ENCODE measurements around the gene ATXN2. TPM values are rescaled to one million over a fixed set of nuclear protein-coding genes. Genes with fewer than 3 reads are reported as not detected.

The ATXN2 gene
- total RNA-seq, 1 donor from 2014 or later: 56.1 TPM

DNA sequence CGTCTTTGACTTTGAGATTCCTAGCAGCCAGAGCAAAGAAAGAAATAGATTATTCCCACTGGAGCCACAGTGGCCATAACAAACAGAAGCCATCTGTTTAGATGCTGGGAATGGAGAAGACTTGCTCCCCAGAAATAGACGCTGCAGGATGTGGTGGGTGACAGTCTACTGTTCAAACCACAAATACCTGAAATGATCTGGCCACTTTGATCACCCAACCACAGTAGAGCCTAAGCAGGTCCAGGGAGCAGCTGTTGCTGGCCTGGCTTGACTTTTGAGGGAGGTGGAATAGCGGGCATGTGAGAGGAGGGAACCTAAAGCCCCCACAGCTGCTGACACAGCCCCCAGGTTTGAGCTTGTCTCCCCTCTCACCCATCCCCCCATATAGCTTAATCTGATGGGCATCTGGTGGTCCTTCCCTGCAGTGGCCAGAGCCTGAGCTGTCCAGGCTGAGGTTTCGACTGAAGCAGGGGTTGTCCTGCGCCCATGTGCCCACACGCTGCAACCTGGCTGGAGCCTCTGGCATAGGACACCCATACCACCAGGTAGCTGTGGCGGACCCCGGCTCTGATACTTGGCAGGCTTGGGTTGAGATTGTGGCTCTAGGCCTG lies 154.7 kb downstream of the ATXN2 start:
- DNase-seq (ENCODE audit: low spot score): peak; percentile 31
- intact Hi-C loops (cut with DNase I): no loop called here

DNA sequence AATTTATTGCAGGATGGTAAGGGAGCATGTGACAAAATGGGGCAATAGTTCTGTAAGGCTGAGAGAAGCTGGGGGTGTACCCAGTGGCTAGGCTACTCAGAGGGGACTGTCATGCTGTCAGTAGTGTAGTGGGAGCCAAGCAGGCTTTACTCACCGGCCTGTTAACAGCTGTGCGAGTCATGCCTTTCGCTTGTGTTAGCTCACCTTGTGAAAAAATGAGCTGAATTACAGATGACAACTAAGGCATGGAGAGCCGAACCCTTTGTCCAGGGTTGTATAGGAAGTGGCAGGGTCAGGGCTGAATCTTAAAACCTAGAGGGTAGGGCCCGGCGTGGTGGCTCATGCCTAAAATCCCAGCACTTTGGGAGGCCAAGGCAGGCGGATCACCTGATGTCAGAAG lies 155.5 kb downstream of the ATXN2 start:
- intact Hi-C loops (cut with DNase I): no loop called here
- peak; percentile 67 for DNase-seq (ENCODE audit: low spot score)

DNA sequence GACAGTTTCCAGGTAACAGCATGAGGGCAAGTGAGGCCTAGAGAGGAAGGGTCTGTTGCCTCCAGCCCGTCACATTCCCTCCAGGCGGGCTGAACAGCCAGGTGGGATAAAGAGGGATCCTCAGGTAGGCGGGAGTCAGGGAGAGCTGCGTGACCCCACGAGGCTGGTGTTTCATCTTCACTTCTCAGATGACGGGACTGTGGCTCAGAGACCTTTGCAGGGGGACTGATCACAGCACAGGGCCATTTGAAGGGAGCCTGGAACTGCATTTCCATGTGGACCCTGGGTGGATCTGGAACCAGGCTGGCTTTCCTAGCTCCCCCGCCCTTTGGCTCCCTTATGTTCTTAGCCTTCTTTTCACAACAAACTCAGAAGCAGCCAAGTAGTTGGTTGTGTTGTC lies 156.0 kb downstream of the ATXN2 start:
- peak; percentile 57 for DNase-seq (ENCODE audit: low spot score)

DNA sequence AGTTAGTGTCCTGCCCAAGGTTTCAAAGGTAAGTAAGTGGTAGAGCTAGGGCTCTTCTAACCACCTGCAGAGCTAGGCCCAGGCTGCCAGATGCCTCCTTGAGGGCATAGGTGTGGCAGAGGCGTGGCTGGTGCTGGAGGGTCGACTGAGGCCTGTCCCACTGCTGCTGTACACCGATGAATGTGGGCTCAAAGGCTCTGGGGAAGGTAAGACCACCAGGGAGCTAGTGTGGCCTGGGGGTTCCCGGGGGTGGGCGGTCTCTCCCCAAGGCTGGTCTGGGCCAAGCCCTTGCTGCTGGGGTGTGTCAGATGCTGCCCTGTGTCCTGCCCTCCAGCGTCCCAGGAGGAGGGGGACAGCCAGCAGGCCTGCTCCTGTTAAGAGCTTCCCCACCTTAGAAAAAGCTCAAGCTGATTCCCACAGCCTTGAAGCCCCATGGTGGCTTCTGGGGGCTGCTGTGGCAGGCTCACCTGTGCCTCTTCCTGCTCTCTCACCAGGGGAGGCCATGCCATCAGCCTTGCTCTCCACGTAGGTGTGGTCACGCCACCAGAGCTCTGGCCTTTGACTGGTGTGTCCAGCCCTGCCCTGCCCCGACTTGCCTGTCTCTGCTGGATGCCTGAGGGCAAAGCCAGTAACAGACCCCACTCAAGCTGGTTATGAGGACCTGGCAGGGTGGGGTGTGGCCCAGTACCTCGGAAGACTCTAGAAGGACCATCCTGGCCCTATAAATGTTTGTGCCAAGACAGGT lies 156.6 kb downstream of the ATXN2 start:
- intact Hi-C loops (cut with DNase I): no loop called here
- peak; percentile 73 for DNase-seq (ENCODE audit: low spot score)

More for the DNA sequence above, 156.0 kb downstream of the ATXN2 start:
- intact Hi-C loops (cut with DNase I): no loop called here

DNA sequence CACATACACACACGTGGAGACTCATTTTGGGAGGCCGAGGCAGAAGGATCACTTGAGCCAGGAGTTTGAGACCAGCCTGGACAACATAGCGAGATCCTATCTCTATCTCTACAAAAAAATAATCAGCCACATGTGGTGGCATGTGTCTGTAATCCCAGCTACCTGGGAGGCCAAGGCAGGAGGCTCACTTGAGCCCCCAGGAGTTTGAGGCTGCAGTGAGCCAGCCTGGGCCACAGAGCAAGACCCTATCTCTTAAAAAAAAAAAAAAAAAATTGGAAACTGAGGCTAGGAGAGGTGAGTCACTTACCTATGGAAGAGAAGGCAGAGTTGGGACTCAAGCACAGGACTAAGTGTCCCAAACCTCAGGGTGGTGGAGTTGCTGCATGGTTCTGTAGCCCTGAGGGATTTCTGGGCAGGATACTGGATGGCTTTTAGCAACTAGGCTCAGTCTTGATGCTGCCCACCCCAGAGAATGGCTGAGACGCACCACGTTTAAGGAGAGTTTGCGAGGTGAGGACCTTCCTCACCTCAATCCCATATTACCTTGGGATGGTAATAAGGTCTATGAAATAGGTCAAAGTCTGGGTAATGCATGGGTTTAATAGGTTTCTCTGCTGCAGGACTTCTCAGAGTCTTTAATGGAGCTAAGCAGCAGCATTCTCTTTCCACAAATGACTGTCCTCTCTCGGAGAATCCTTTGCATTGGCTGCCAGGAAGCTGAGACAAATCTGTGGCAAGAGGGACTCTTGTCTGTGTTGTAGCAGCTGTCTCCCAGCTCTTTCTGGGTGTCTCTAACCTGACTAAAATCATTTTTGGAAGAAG lies 157.8 kb downstream of the ATXN2 start:
- peak; percentile 27 for DNase-seq (ENCODE audit: low spot score)
- intact Hi-C loops (cut with DNase I): no loop called here

DNA sequence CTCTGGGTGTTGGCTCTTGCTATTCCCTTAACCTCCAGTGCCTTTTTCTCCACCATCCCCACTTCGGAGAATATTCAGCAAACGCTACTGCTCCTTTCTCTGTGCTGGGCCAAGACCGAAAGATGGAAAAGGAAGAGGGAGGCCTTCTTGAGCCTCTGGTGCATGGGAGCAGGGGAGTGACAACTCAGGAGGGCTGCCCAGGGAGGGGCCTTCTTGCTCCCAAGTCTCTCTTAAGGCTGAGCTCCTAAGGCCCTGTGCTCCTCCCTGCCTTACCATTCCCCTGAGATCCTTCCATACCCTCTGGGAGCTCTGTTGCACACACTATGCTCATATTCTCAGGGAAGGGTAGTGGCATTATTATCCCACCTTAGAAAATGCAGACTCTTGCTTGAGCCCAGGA lies 158.5 kb downstream of the ATXN2 start:
- intact Hi-C loops (cut with DNase I): no loop called here
- no peak for DNase-seq (ENCODE audit: low spot score)

DNA sequence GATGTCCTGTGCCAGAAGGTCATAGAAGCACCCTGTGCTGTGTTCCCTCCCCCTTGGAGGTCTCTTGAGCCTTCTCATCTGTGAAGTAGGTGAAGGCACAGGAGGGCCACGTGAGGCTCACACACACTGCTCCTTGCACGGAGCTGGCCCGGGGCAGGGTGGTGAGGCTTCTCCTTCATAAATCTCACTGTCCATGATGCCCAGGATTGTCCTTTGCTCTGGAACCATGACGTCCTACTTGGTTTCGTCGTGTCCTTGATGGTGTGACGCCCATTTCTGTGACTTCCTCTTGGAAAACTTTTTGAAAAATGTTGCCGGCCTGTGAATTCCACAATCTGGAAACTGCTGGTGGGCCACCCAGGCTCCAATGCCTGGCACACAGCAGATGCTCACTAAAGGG lies 159.0 kb downstream of the ATXN2 start:
- DNase-seq (ENCODE audit: low spot score): no peak
- intact Hi-C loops (cut with DNase I): no loop called here

DNA sequence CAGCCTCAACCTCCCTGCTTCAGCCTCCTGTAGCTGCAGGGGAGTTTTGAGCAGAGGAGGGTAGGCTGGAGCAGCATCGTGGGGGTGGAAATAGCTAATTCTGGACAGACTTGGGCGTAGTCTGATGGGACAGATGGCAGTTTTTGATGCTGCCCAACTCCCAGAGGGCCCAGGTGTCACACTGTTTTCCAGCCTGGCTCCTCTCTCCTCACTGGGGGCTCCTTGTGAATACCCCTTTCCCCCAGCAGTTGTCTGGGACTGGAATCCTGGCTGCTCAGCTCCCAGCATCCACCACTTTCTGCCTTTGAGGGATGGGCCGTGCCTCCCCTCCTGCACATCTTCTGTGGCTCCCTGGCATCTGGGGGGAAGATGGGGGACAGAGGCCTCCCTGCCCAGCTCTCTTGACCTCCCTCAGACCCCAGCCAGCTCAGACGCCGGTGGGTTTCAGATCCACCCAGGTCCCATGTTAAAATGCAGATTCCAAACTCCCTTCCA lies 159.4 kb downstream of the ATXN2 start:
- DNase-seq (ENCODE audit: low spot score): no peak
- intact Hi-C loops (cut with DNase I): no loop called here

DNA sequence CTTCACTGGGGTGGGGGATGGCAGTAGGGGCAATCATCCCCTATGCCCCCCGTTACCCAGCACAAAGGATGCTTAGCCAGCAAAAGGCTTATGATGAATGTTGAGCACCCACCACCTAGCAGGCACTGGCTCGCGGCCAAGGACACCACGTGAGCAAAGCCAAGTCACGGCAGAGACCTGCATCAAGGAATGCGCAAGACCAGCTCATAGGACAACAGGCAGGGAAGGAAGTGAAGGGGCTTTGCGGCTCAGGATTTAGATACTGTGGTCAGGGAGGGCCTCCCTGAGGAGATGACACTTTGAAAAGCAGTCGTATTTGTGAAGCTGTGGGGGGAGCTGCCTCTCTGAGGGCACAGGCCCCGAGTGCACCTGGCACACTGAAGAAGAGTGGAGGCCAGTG lies 160.6 kb downstream of the ATXN2 start:
- DNase-seq (ENCODE audit: low spot score): peak; percentile 78
- intact Hi-C loops (cut with DNase I): no loop called here

DNA sequence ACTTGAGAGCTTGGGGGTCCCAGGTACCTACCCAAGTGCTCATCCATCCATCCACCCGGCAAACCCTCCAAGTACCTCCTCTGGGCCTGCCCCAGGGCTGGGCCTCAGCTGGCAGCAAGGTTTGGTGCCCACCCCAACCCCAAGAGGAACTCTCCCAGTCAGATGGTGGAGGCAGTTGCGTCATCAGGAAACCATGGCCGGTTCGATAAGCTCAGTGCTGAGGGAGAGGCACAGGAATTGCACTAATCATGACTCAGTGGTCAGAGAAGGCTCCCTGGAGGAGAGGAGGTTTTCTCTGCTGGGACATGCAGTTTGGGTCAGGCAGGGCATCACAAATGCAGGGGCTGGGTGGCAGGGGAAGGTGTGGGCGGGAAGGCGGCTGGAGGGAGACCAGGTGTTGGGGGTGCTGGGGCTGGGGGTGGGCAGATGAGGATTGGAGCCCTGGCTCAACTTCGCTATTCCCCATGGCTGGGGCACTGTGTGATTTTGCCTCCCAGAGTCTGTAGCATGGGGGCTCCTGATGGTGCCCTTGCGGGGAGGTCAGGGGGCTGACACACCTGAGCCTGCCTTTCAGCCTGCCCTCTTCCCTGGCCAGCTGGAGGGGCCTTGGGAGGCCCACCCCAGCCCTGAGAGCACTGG lies 161.2 kb downstream of the ATXN2 start:
- intact Hi-C loops (cut with DNase I): no loop called here
- peak; percentile 84 for DNase-seq (ENCODE audit: low spot score)

DNA sequence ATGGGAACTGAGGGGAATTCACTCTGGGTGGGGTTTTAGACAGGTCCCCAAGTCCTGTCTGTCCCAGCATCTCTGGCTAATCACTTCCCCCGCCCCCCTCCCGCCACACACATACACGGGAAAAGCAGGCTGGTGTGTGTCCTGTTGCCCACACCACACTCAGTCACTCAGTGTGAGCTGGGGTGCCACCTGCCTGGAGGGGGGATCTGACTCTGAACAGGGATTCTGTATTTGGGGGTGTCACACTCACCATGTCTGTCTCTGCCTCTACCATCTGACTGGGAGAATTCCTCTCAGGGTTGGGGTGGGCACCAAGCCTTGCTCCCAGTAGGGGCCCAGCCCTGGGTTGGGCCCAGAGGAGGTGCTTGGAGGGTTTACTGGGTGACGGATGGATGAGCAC lies 162.3 kb downstream of the ATXN2 start:
- intact Hi-C loops (cut with DNase I): no loop called here
- DNase-seq (ENCODE audit: low spot score): no peak

DNA sequence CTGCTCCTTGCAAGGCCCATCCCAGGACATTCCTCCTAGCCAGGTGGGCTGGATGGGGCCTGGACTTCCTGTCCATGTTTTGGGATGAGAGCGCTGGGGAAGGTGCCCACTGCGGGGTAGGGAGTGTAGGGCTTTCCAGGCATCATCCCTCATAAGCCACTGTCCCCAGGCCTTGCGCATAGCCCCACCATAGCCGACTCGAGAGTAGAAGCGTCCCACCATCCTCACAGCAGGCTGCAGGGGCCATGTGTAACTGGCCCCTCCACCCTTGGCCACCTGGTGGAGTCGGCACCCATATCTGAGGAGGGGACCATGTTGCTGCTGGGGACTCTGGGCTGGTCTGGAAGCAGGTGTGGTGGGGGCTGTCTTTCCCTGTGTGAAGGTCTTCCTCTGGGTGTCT lies 162.8 kb downstream of the ATXN2 start:
- no peak for DNase-seq (ENCODE audit: low spot score)
- intact Hi-C loops (cut with DNase I): no loop called here

DNA sequence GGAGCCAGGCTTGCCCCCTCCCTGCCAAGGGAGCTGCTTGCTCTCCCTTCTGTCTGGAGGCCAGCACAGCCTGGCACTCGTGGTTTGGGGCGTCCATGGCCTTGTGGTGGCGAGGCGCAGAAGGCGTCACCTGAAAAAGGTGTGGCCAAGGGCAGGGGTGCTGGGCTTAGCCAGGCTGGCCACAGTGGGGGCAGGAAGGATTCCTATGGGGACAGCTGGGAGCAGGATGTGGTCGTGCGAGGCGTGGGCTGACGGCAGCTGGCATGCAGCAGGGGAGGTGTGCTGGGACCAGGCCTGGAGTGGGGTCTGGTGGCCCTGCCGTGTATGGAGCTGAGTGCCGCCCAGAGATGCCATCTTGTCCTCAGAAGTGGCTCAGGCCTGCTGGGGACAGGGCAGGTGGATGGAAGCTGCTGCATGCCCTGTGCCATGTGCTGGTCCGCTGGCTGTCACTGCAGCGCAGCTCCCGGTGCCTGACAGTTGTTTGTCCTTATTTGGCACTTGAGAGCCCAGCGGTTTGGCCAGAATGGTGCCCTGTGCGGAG lies 163.4 kb downstream of the ATXN2 start:
- no peak for DNase-seq (ENCODE audit: low spot score)
- intact Hi-C loops (cut with DNase I): no loop called here

DNA sequence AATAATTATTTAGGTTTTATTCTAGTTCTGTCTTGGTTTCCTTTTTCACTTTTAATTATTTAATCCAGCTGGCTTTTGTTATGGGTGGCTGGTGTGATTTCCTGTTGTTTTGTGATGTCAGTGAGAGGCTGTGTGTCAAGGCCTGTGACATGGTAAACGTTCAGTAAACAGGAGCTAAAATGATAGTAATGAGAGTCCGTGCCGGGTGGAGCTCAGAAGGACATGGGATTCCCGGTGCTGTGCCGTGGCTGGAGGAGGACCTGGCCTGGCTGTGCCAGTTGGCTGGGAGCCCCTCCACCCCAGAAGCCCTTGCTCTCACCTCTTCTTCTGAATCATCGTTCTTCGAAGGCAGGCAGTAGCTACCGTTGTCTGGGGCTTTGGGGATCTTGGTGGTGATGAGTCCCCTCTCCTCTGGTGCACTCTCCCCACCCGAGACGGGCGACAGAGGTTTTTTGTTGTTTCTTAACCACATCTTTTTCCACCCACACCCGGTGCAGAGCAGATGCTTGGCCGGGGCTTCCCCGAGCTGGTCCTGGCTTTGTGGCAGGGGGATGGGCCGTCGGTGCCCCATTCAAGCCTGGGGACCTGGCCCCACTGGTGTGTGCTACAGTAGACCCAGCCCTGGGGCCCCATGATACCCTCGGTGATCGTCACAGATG lies 164.3 kb downstream of the ATXN2 start:
- intact Hi-C loops (cut with DNase I): no loop called here

DNA sequence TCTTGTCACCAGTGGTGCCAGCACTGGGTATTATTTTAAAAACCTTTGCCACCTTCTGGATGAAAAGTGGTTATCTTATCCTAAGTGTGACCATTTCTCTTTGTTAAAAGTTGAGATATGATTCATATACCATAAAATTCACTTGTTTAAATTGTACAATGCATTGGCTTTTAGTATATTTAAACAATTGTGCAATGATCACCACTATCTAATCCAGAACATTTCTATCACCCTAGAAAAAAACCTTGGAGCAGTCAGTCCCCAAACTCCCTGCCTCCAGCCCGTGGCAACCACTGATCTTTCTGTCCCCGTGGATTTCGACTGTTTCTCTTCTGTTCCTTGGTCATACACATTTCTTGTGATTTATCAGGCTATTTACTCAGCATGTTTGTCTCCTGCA lies 165.1 kb downstream of the ATXN2 start:
- intact Hi-C loops (cut with DNase I): no loop called here

More for the DNA sequence above, 164.3 kb downstream of the ATXN2 start:
- peak; percentile 84 for DNase-seq (ENCODE audit: low spot score)

DNA sequence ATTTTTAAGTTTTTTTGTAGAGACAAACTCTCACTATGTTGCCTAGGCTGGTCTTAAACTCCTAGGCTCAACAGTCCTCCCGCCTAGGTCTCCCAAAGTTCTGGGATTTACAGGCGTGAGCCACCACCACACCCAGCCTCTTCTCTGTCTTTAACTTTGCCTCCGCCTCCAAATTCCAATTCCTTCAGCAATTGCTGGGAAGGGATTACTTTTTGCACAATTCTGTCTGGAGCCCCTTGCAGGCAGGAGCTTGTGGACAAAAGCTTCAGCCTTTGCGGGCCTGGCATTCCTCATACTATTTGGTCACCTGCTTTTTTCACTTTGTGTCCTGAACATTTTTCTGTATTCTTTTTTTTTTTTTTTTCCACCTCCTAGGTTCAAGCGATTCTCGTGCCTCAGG lies 167.3 kb downstream of the ATXN2 start:
- no peak for DNase-seq (ENCODE audit: low spot score)

More for the DNA sequence above, 165.1 kb downstream of the ATXN2 start:
- no peak for DNase-seq (ENCODE audit: low spot score)

DNA sequence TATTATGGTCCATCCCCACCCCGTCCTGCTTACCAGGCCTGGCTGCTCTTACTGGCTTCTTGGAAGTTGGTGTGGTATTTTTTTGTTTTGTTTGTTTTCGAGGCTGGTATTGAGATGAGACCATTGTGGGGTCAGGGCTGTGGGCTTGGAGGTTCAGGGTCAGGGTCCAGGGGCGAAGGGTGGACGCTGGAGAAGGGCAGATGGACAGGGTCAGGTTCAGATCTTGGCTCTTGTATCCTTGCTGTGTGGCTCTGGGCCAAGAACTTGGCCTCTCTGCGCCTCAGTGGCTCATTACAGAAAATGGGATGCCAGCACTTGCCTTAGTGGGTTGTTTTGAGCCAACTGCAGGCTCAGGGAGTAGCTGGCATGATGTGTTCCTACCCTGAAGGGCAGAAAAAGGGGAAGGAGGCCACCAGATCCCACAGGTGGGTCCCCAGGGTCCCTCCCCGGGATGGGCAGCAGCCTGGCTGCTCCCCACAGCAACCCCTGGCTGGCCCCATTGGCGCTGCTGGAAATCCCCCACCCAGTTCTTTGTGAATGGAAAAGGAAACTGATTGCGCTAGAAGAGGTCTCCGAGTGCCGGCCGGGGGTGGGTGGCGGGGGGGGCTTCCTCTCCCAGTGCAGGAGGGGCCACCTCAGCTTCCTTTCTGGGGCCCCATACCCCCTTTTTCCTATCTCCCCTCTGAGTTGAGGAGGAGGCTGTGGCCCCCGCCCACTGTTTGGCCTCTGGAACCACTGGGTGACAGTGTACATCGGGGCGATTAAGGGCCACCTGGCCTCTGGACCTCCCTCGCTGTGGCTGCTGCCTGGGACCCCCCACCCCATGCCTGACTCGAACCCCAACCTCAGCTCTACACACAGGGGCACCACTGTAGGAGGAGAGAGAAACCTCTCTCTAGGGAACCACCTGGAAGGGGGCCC lies 168.4 kb downstream of the ATXN2 start:
- intact Hi-C loops (cut with DNase I): loop anchor here (2.0 kb wide), 1 partner anchor 20 kb away; no protein-coding TSS in a partner anchor
- no peak for DNase-seq (ENCODE audit: low spot score)

More for the DNA sequence above, 167.3 kb downstream of the ATXN2 start:
- intact Hi-C loops (cut with DNase I): loop anchor here (2.0 kb wide), 1 partner anchor 21 kb away; no protein-coding TSS in a partner anchor

Data from cardiac septum (tissue), 1 donor.